PFSK-1 (cell line): Measurements from ENCODE around the gene OR9G4.

Experiments
- FOXP2 ChIP-seq: optimal IDR thresholded peaks from 2 replicates; pipeline ENCODE3; 2011; ENCODE audit warnings: borderline replicate concordance, control low read depth, inconsistent platforms; ENCODE audit not compliant: insufficient read depth; ENCODE audit errors: extremely low read length, extremely low read depth
- POLR2AphosphoS5 ChIP-seq: IDR thresholded peaks from 2 replicates; pipeline ENCODE4 v1.6.1; 2012; ENCODE audit warnings: low read depth, mild to moderate bottlenecking, control low read depth, low read length, moderate library complexity
- REST ChIP-seq, 2 experiments: IDR thresholded peaks; 2 replicates each; pipeline versions ENCODE4 v1.6.1 to v1.8.0; 2011 to 2012; ENCODE audit warnings: low read depth in 2 of 2, low read length in 2 of 2, control low read depth in 1 of 2, inconsistent platforms in 1 of 2, mild to moderate bottlenecking in 1 of 2, moderate library complexity in 1 of 2; ENCODE audit not compliant: insufficient read depth in 1 of 2
- SIN3A ChIP-seq: IDR thresholded peaks from 2 replicates; pipeline ENCODE4 v1.6.1; 2012; ENCODE audit warnings: mild to moderate bottlenecking, low read length, moderate library complexity, borderline replicate concordance; ENCODE audit not compliant: insufficient read depth
- TAF1 ChIP-seq: IDR thresholded peaks from 2 replicates; pipeline ENCODE4 v1.6.1; 2012; ENCODE audit warnings: low read length, control low read depth, borderline replicate concordance; ENCODE audit not compliant: insufficient read depth

OR9G4 gene

GRCh38 chr11:56716379-56716854 is 32.1 kb downstream of the OR9G4 start:
- TF ChIP-seq FOXP2, result no peak
- TF ChIP-seq POLR2AphosphoS5, result no peak
- no peak for TF ChIP-seq TAF1
- no peak for TF ChIP-seq SIN3A
- no peak for TF ChIP-seq REST (IDR thresholded peaks at IDR 0.05; ENCODE audit: insufficient read depth in 1 of 2, low read depth in 2 of 2, low read length in 2 of 2)

GRCh38 chr11:56714206-56714605 is 34.3 kb downstream of the OR9G4 start:
- TF ChIP-seq POLR2AphosphoS5 (no peak), SIN3A (no peak), REST (IDR thresholded peaks at IDR 0.05; ENCODE audit: insufficient read depth in 1 of 2, low read depth in 2 of 2, low read length in 2 of 2) (no peak), FOXP2 (no peak), TAF1 (no peak)

- no peak for TF ChIP-seq POLR2AphosphoS5
- TF ChIP-seq TAF1, result no peak
- no peak for TF ChIP-seq FOXP2
- TF ChIP-seq SIN3A, result no peak
- TF ChIP-seq REST (IDR thresholded peaks at IDR 0.05; ENCODE audit: insufficient read depth in 1 of 2, low read depth in 2 of 2, low read length in 2 of 2), result no peak
Measured at GRCh38 chr11:56706486-56706885, 42.0 kb downstream of the OR9G4 start.

- TF ChIP-seq TAF1 (no peak), POLR2AphosphoS5 (no peak)
Measured at GRCh38 chr11:56705784-56706396, 42.6 kb downstream of the OR9G4 start.

- TF ChIP-seq SIN3A (no peak), REST (IDR thresholded peaks at IDR 0.05; ENCODE audit: insufficient read depth in 1 of 2, low read depth in 2 of 2, low read length in 2 of 2) (no peak), POLR2AphosphoS5 (no peak), FOXP2 (no peak), TAF1 (no peak)
Measured at GRCh38 chr11:56700914-56701485, 47.5 kb downstream of the OR9G4 start.
